GM12878 (cell line): ENCODE data around the gene SKIDA1. TPM values are rescaled to one million over a fixed set of nuclear protein-coding genes. Genes with fewer than 3 reads are reported as not detected.
A peak's percentile ranks its signal among the peaks of the same experiment; 100 is the strongest.

Experiments
- BMI1 ChIP-seq: fragments of 450-650 bp; IDR thresholded peaks from 2 replicates; pipeline ENCODE4 v1.6.1; 2016; ENCODE audit warnings: mild to moderate bottlenecking, moderate library complexity, borderline replicate concordance
- E2F8 ChIP-seq: fragments of 450-650 bp; IDR thresholded peaks from 2 replicates; pipeline ENCODE4 v1.6.1; 2018; ENCODE audit warnings: mild to moderate bottlenecking, low read depth, moderate library complexity; ENCODE audit not compliant: partially characterized antibody
- E4F1 ChIP-seq: fragments of 450-650 bp; IDR thresholded peaks from 2 replicates; pipeline ENCODE4 v1.6.1; 2018; ENCODE audit warnings: borderline replicate concordance, mild to moderate bottlenecking; ENCODE audit not compliant: partially characterized antibody
- HSF1 ChIP-seq: fragments of 150-350 bp; IDR thresholded peaks from 2 replicates; pipeline ENCODE4 v1.6.1; 2014; ENCODE audit warnings: mild to moderate bottlenecking, low read depth, low read length
- MEF2A ChIP-seq: IDR thresholded peaks from 2 replicates; pipeline ENCODE4 v1.6.1; 2011; ENCODE audit warnings: low read depth, mild to moderate bottlenecking, low read length, moderate library complexity; ENCODE audit not compliant: insufficient read depth
- MYB ChIP-seq: fragments of 150-350 bp; IDR thresholded peaks from 2 replicates; pipeline ENCODE4 v1.6.1; 2014; ENCODE audit warnings: mild to moderate bottlenecking, low read depth, low read length, borderline replicate concordance
- NBN ChIP-seq: fragments of 450-650 bp; IDR thresholded peaks from 2 replicates; pipeline ENCODE4 v1.6.1; 2016
- PAX8 ChIP-seq: fragments of 450-650 bp; IDR thresholded peaks from 2 replicates; pipeline ENCODE4 v1.6.1; 2017; ENCODE audit warnings: mild to moderate bottlenecking, moderate library complexity
- PML ChIP-seq: IDR thresholded peaks from 2 replicates; pipeline ENCODE4 v1.6.1; 2012; ENCODE audit warnings: low read length, inconsistent platforms
- RFX5 ChIP-seq: IDR thresholded peaks from 2 replicates; pipeline ENCODE4 v1.6.1; 2011; ENCODE audit warnings: low read depth, low read length, improper control_type of control experiment
- SIX5 ChIP-seq: IDR thresholded peaks from 2 replicates; pipeline ENCODE4 v1.6.1; 2011; ENCODE audit warnings: mild to moderate bottlenecking, low read depth, low read length, moderate library complexity; ENCODE audit not compliant: severe bottlenecking
- SMARCA5 ChIP-seq: fragments of 450-650 bp; IDR thresholded peaks from 2 replicates; pipeline ENCODE4 v1.6.1; 2017; ENCODE audit warnings: mild to moderate bottlenecking
- SPI1 ChIP-seq: IDR thresholded peaks from 2 replicates; pipeline ENCODE4 v1.6.1; 2011; ENCODE audit warnings: low read depth, mild to moderate bottlenecking, low read length, moderate library complexity, borderline replicate concordance; ENCODE audit not compliant: insufficient read depth
- SREBF2 ChIP-seq: IDR thresholded peaks from 2 replicates; pipeline ENCODE4 v1.6.1; 2012; ENCODE audit warnings: mild to moderate bottlenecking, low read length
- STAT1 ChIP-seq: fragments of 450-650 bp; conservative IDR thresholded peaks from 2 replicates; pipeline ENCODE4 v1.6.1; 2014; ENCODE audit warnings: antibody characterized with exemption, mild to moderate bottlenecking
- SUZ12 ChIP-seq: fragments of 200-600 bp; sonication (generic); IDR thresholded peaks from one replicate; pipeline ENCODE4 v1.6.1; 2018; ENCODE audit warnings: antibody characterized with exemption, mild to moderate bottlenecking; ENCODE audit not compliant: unreplicated experiment
- ZBTB4 ChIP-seq: fragments of 450-650 bp; formaldehyde crosslinking; IDR thresholded peaks from 2 replicates; pipeline ENCODE4 v1.4.0; 2022; ENCODE audit warnings: mild to moderate bottlenecking, moderate library complexity
- ZNF207 ChIP-seq: fragments of 450-650 bp; IDR thresholded peaks from 2 replicates; pipeline ENCODE4 v1.6.1; 2014; ENCODE audit warnings: antibody characterized with exemption, mild to moderate bottlenecking, borderline replicate concordance
- ZNF24 ChIP-seq: fragments of 450-650 bp; IDR thresholded peaks from 2 replicates; pipeline ENCODE4 v1.6.1; 2017; ENCODE audit warnings: antibody characterized with exemption, mild to moderate bottlenecking
- polyA plus RNA-seq, 11 experiments: library from polyadenylated mRNA; depleted of rRNA in 4 of 11; unstranded in 6 of 11; stranded (reverse) in 5 of 11; fragments of >200 nt; fragmentation: Nextera tagmentation in 4 of 11; fragmentation: Illumina TruSeq in 1 of 11; extraction: Ambion mirVana in 4 of 11; extraction: Trizol in 1 of 11; gene quantifications; 1 replicate in 1 of 11; 2 replicates in 10 of 11; pipeline versions ENCODE4 v1.2.1 to v1.2.3, GENCODE V29; 2011 to 2016; ENCODE audit warnings: inconsistent platforms in 2 of 11, missing spikeins in 2 of 11, low read depth in 1 of 11
- total RNA-seq, 4 experiments: library from RNA; depleted of rRNA in 3 of 4; stranded (reverse); fragments of >200 nt in 3 of 4; fragmentation: Illumina TruSeq in 1 of 4; extraction: Trizol in 1 of 4; gene quantifications; 2 replicates each; pipeline versions ENCODE4 v1.2.1 to v1.2.3, GENCODE V29; 2013 to 2021

The SKIDA1 gene
- total and polyA plus RNA-seq, 10 of the 15 experiments (the other 5 are each of a cell fraction or from before 2014, with no cell fraction given), result 0.05 to 0.90 (median 0.28) TPM

GRCh38 chr10:21533467-21534279 lies 8.2 kb upstream of the SKIDA1 start, which contains the start of gene MLLT10 (continued):
- TF ChIP-seq E4F1, result no peak
- TF ChIP-seq PML, result peak; percentile 77; the same call in 1 of the 2 replicates
- no peak for TF ChIP-seq ZBTB4 (CRISPR knock-in tag)
- TF ChIP-seq MEF2A, result no peak
- no peak for TF ChIP-seq STAT1
- TF ChIP-seq PAX8, result no peak
- no peak for TF ChIP-seq E2F8
- no peak for TF ChIP-seq SIX5
- no peak for TF ChIP-seq ZNF207
- no peak for TF ChIP-seq SREBF2
- peak; percentile 70; the same call in 1 of the 2 replicates for TF ChIP-seq NBN
- no peak for TF ChIP-seq ZNF24
- TF ChIP-seq RFX5, result no peak
- TF ChIP-seq HSF1, result no peak
- TF ChIP-seq SPI1, result 0 out of 2 replicates have a peak, but pooled peaks have one; percentile 19
- no peak for TF ChIP-seq SUZ12
- TF ChIP-seq MYB, result no peak
- TF ChIP-seq BMI1, result no peak
- no peak; the same call in 1 of the 2 replicates for TF ChIP-seq SMARCA5
